Stimulated activated CD8-positive, alpha-beta memory T cell treated with anti-CD3 and anti-CD28 coated beads, Interleukin-15, amount 100 ng/mL, for 4 hours (primary cell): ENCODE results near the gene UVSSA.
"Not testable (repeated sequence)": the region's sequence is repeated elsewhere in the genome, so short reads cannot be mapped to it uniquely, and the experiment has no call there.

ENCODE experiments used
- DNase-seq, 2 donors: peaks; one replicate each; pipeline ENCODE4 v3.0.0-alpha.2; 2020; ENCODE audit warnings: low read depth in 2 of 2

UVSSA gene

GRCh38 chr4:1364217-1364616, 17.2 kb downstream of the UVSSA start:
- DNase-seq = no peak

- DNase-seq = no peak
These were observed 17.7 kb downstream of the UVSSA start for GRCh38 chr4:1364748-1365147.

GRCh38 chr4:1365271-1366178, 18.5 kb downstream of the UVSSA start:
- no peak for DNase-seq

- no peak for DNase-seq
These were observed 19.6 kb downstream of the UVSSA start for GRCh38 chr4:1366371-1367229.

GRCh38 chr4:1367230-1367935, 20.4 kb downstream of the UVSSA start:
- no peak for DNase-seq

GRCh38 chr4:1367936-1368289, 20.9 kb downstream of the UVSSA start:
- no peak for DNase-seq

- no peak for DNase-seq
These were observed 21.5 kb downstream of the UVSSA start for GRCh38 chr4:1368421-1369090.

- DNase-seq = no peak
These were observed 22.1 kb downstream of the UVSSA start for GRCh38 chr4:1369091-1369450.

GRCh38 chr4:1369479-1370079, 22.6 kb downstream of the UVSSA start:
- no peak for DNase-seq

GRCh38 chr4:1370321-1371124, 23.5 kb downstream of the UVSSA start:
- no peak for DNase-seq

- DNase-seq = no peak
These were observed 24.5 kb downstream of the UVSSA start for GRCh38 chr4:1371176-1372165.

GRCh38 chr4:1372576-1372975, 25.6 kb downstream of the UVSSA start:
- DNase-seq = not testable (repeated sequence)

GRCh38 chr4:1373892-1374705, 27.1 kb downstream of the UVSSA start:
- DNase-seq = no peak

- no peak for DNase-seq
These were observed 27.7 kb downstream of the UVSSA start for GRCh38 chr4:1374706-1375045.

GRCh38 chr4:1375051-1375721, 28.2 kb downstream of the UVSSA start:
- no peak for DNase-seq

GRCh38 chr4:1375761-1376322, 28.8 kb downstream of the UVSSA start:
- no peak for DNase-seq

- no peak for DNase-seq
These were observed 29.4 kb downstream of the UVSSA start for GRCh38 chr4:1376391-1376840.
